Trophoblast cell (in vitro differentiated cells and primary cell): Measurements from ENCODE around the gene CCL25.
"Not testable (repeated sequence)": the region's sequence is repeated elsewhere in the genome, so short reads cannot be mapped to it uniquely, and the experiment has no call there.

ENCODE experiments used
- DNase-seq, 2 donors: peaks; one replicate each; pipeline ENCODE4 v3.0.0-alpha.2; 2016
- H2AFZ ChIP-seq: 2 replicates; pipeline ENCODE4 v1.6.1; 2013; ENCODE audit warnings: low read length, moderate library complexity, mild to moderate bottlenecking; ENCODE audit not compliant: insufficient read depth, poor library complexity
- H2AK5ac ChIP-seq: 2 replicates; pipeline ENCODE4 v1.6.1; 2013; ENCODE audit warnings: mild to moderate bottlenecking, low read length
- H2BK120ac ChIP-seq: 2 replicates; pipeline ENCODE4 v1.6.1; 2013; ENCODE audit warnings: low read length, mild to moderate bottlenecking, moderate library complexity; ENCODE audit not compliant: insufficient read depth, poor library complexity
- H2BK12ac ChIP-seq: 2 replicates; pipeline ENCODE4 v1.6.1; 2013; ENCODE audit warnings: mild to moderate bottlenecking, low read length, moderate library complexity
- H2BK5ac ChIP-seq: 2 replicates; pipeline ENCODE4 v1.6.1; 2013; ENCODE audit warnings: low read length, low read depth, moderate library complexity, mild to moderate bottlenecking; ENCODE audit not compliant: poor library complexity
- H3K14ac ChIP-seq: 2 replicates; pipeline ENCODE4 v1.6.1; 2013; ENCODE audit warnings: mild to moderate bottlenecking, low read length
- H3K18ac ChIP-seq: 2 replicates; pipeline ENCODE4 v1.6.1; 2013; ENCODE audit warnings: mild to moderate bottlenecking, low read length
- H3K23ac ChIP-seq: 2 replicates; pipeline ENCODE4 v1.6.1; 2013; ENCODE audit warnings: low read length
- H3K27ac ChIP-seq: 2 replicates; pipeline ENCODE4 v1.5.1; 2013; ENCODE audit warnings: low read depth, mild to moderate bottlenecking, inconsistent platforms, low read length, moderate library complexity
- H3K27me3 ChIP-seq: 2 replicates; pipeline ENCODE4 v1.6.1; 2013; ENCODE audit warnings: inconsistent platforms, mild to moderate bottlenecking, low read length, moderate library complexity; ENCODE audit not compliant: insufficient read depth
- H3K36me3 ChIP-seq, 2 experiments: 1 replicate in 1 of 2; 2 replicates in 1 of 2; pipeline ENCODE4 v1.6.1; 2013; ENCODE audit warnings: low read length in 2 of 2, mild to moderate bottlenecking in 2 of 2, moderate library complexity in 1 of 2; ENCODE audit not compliant: insufficient read depth in 2 of 2, control insufficient read depth in 1 of 2
- H3K4ac ChIP-seq: 2 replicates; pipeline ENCODE4 v1.6.1; 2013; ENCODE audit warnings: low read depth, mild to moderate bottlenecking, low read length, moderate library complexity
- H3K4me1 ChIP-seq, 2 experiments: 1 replicate in 1 of 2; 2 replicates in 1 of 2; pipeline ENCODE4 v1.6.1; 2013; ENCODE audit warnings: low read length in 2 of 2, mild to moderate bottlenecking in 2 of 2, moderate library complexity in 1 of 2; ENCODE audit not compliant: insufficient read depth in 2 of 2, control insufficient read depth in 1 of 2
- H3K4me2 ChIP-seq: 2 replicates; pipeline ENCODE4 v1.6.1; 2013; ENCODE audit warnings: inconsistent platforms, mild to moderate bottlenecking, low read length, moderate library complexity
- H3K4me3 ChIP-seq: 2 replicates; pipeline ENCODE4 v1.5.1; 2013; ENCODE audit warnings: mild to moderate bottlenecking, low read depth, low read length, inconsistent platforms
- H3K79me1 ChIP-seq: one replicate; pipeline ENCODE4 v1.6.1; 2013; ENCODE audit warnings: low read length
- H3K79me2 ChIP-seq: 2 replicates; pipeline ENCODE4 v1.6.1; 2013; ENCODE audit warnings: low read length, mild to moderate bottlenecking; ENCODE audit not compliant: control insufficient read depth, insufficient read depth, poor library complexity
- H3K9ac ChIP-seq: 2 replicates; pipeline ENCODE4 v1.6.1; 2013; ENCODE audit warnings: mild to moderate bottlenecking, low read length
- H3K9me3 ChIP-seq: 2 replicates; pipeline ENCODE4 v1.6.1; 2013; ENCODE audit warnings: low read depth, mild to moderate bottlenecking, control low read depth, inconsistent platforms, low read length; ENCODE audit not compliant: insufficient read depth
- H4K12ac ChIP-seq: 2 replicates; pipeline ENCODE4 v1.6.1; 2013; ENCODE audit warnings: low read depth, mild to moderate bottlenecking, low read length, moderate library complexity
- H4K8ac ChIP-seq: 2 replicates; pipeline ENCODE4 v1.6.1; 2013; ENCODE audit warnings: low read depth, mild to moderate bottlenecking, low read length, moderate library complexity
- H4K91ac ChIP-seq: one replicate; pipeline ENCODE4 v1.6.1; 2013; ENCODE audit warnings: low read depth, mild to moderate bottlenecking, low read length, moderate library complexity
- WGBS: extraction: QIAGEN DNeasy Blood & Tissue Kit; methylation state at CpG from one replicate; pipeline ENCODE4 v1.1.7; 2013; ENCODE audit warnings: missing lambda C conversion rate; ENCODE audit not compliant: insufficient read length, insufficient coverage; ENCODE audit errors: extremely low coverage; 5-methylcytosine and 5-hydroxymethylcytosine counted together

Gene CCL25

DNA sequence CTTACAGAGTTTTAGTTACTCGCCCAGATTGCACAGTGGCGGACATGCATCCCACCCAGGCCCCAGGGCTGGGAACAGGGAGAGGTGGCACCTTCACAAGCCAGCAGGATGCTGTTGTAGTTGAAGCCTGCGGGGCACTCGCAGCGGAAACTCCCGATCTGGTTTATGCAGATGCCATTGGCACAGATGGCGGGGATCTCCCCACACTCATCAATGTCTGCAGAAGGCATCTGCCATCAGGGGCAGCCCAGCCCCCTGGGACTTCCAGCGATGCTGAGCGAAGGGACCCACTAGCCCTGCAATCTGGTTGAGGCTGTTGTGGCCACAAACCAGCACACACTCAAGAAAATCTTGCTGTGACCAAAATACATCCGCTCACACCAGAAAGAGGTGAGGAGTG is 44.6 kb downstream of the CCL25 start:
- H3K36me3 ChIP-seq: peaks cover 40% of the 10 kb centered on the region in 2 experiments
- no peak overlapping the region for H2AK5ac ChIP-seq
- H3K23ac ChIP-seq: no peak overlapping the region
- no peaks in the 10 kb centered on the region for H3K27me3 ChIP-seq
- H3K79me2 ChIP-seq: no peaks in the 10 kb centered on the region
- no peak overlapping the region for H4K12ac ChIP-seq
- no peak overlapping the region for H2BK120ac ChIP-seq
- H4K91ac ChIP-seq: no peak overlapping the region
- no peak overlapping the region for H3K4me3 ChIP-seq
- H3K9ac ChIP-seq: no peak overlapping the region
- no peak overlapping the region for H4K8ac ChIP-seq
- H3K18ac ChIP-seq: no peak overlapping the region
- no peak overlapping the region for H3K27ac ChIP-seq
- no peaks in the 10 kb centered on the region for H3K79me1 ChIP-seq
- no peak for DNase-seq
- no peak overlapping the region for H3K4ac ChIP-seq
- no peak overlapping the region for H3K4me2 ChIP-seq
- no peak overlapping the region for H2BK12ac ChIP-seq
- peaks cover 24% of the 10 kb centered on the region for H3K9me3 ChIP-seq
- no CpG with 5 or more reads among the region's 10 CpGs for WGBS
- no peak overlapping the region for H2BK5ac ChIP-seq
- H2AFZ ChIP-seq: no peak overlapping the region
- H3K4me1 ChIP-seq: no peaks in the 10 kb centered on the region
- no peak overlapping the region for H3K14ac ChIP-seq

DNA sequence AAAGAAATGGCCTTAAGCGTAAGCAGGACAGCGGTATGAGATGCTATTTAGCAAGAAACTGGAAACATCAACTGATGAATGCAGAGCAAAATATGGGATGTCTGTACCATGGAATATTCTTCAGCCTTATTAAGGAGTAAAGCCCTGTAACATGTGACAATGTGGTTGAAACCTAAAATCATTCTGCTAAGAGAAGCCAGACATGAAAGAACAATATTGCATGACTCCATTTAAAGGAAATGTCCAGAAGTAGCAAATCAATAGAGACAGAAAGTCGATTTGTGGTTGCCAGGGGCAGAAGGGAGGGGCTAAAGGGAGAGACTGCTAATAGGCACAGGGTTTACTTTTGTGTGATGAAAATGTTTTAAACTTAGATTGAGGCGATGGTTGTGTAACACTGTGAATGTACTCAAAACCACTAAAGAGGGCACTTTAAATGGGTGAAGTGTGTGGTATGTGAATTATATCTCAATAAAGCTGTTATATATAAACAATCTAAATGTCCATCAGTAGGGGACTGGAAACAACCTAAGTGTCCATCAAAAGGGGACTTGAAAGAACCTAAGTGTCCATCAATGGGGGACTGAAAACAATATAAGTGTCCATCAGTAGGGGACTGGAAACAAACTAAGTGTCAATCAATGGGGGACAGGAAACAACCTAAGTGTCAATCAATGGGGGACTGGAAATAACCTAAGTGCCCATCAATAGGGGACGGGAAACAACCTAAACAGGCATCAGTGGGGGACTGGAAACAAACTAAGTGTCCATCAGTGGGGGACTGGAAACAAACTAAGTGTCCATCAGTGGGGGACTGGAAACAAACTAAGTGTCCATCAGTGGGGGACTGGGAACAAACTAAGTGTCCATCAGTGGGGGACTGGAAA is 45.4 kb downstream of the CCL25 start:
- H2BK5ac ChIP-seq: no peak overlapping the region
- peaks cover 24% of the 10 kb centered on the region for H3K9me3 ChIP-seq
- peaks cover 40 to 41% of the 10 kb centered on the region in 2 experiments for H3K36me3 ChIP-seq
- no peak overlapping the region for H2BK120ac ChIP-seq
- H2AK5ac ChIP-seq: no peak overlapping the region
- H2BK12ac ChIP-seq: no peak overlapping the region
- no peak overlapping the region for H3K27ac ChIP-seq
- H4K12ac ChIP-seq: no peak overlapping the region
- H4K8ac ChIP-seq: no peak overlapping the region
- no peak overlapping the region for H4K91ac ChIP-seq
- H3K18ac ChIP-seq: no peak overlapping the region
- H2AFZ ChIP-seq: no peak overlapping the region
- H3K23ac ChIP-seq: no peak overlapping the region
- no peaks in the 10 kb centered on the region for H3K4me1 ChIP-seq
- H3K14ac ChIP-seq: no peak overlapping the region
- no peak for DNase-seq
- H3K79me2 ChIP-seq: no peaks in the 10 kb centered on the region
- no peak overlapping the region for H3K4ac ChIP-seq
- H3K4me2 ChIP-seq: no peak overlapping the region
- H3K4me3 ChIP-seq: no peak overlapping the region
- H3K9ac ChIP-seq: no peak overlapping the region
- H3K27me3 ChIP-seq: no peaks in the 10 kb centered on the region
- H3K79me1 ChIP-seq: no peaks in the 10 kb centered on the region
- no CpG with 5 or more reads among the region's 5 CpGs for whole genome bisulfite sequencing

DNA sequence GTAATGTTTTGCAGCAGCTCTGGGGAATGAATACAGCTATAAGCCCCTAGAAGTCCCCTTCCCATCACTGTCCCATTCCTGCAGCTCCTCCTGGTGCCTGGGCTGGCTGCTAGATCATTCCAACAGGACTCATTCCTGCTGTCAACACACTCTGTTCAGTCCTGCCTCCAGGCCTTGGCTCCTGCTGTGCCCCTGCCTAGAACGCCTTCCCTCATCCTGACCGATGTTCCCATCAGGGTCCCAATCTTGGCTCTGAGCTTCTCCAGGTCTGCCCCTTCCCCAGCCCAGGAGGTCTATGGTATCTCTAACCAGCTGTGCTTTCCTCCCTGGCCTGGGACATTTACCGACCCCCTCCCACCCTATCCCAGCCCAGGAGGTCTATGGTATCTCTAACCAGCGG is 48.8 kb downstream of the CCL25 start:
- Histone ChIP-seq H3K9ac (no peak overlapping the region), H2BK12ac (no peak overlapping the region), H3K27me3 (no peaks in the 10 kb centered on the region), H3K36me3 (peaks cover 26 to 27% of the 10 kb centered on the region in 2 experiments), H3K18ac (no peak overlapping the region), H2AK5ac (no peak overlapping the region), H3K4me2 (no peak overlapping the region), H4K91ac (no peak overlapping the region), H3K79me2 (no peaks in the 10 kb centered on the region), H3K4ac (no peak overlapping the region), H4K12ac (no peak overlapping the region), H2BK5ac (no peak overlapping the region), H3K79me1 (no peaks in the 10 kb centered on the region), H3K23ac (no peak overlapping the region), H2AFZ (no peak overlapping the region), H3K4me3 (no peak overlapping the region), H3K9me3 (peaks cover 9% of the 10 kb centered on the region), H4K8ac (no peak overlapping the region), H3K4me1 (no peaks in the 10 kb centered on the region), H3K14ac (no peak overlapping the region), H2BK120ac (no peak overlapping the region), H3K27ac (no peak overlapping the region)
- no CpG with 5 or more reads among the region's 4 CpGs for WGBS
- DNase-seq: no peak

DNA sequence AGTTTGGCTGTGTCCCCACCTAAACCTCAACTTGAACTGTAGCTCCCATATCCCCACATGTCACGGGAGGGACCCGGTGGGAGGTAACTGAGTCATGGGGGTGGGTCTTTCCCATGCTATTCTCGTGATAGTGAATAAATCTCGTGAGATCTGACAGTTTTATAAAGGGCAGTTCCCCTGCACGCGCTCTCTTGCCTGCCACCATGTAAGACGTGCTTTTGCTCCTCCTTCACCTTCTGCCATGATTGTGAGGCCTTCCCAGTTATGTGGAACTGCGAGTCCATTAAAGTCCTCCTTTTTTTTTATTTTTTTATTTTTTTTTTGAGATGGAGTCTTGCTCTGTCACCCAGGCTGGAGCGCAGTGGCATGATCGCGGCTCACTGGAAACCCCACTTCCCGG is 49.4 kb downstream of the CCL25 start:
- H3K4ac ChIP-seq, DNase-seq, H3K27me3 ChIP-seq, H3K27ac ChIP-seq, H2AFZ ChIP-seq, H2AK5ac ChIP-seq, H3K9ac ChIP-seq, H2BK120ac ChIP-seq, H2BK5ac ChIP-seq, H3K9me3 ChIP-seq, H3K79me2 ChIP-seq, H3K79me1 ChIP-seq, H3K14ac ChIP-seq, H3K4me2 ChIP-seq, H2BK12ac ChIP-seq, H3K18ac ChIP-seq, H3K4me3 ChIP-seq, H4K91ac ChIP-seq, H4K12ac ChIP-seq, H4K8ac ChIP-seq, H3K23ac ChIP-seq, H3K4me1 ChIP-seq: not testable (repeated sequence)
- H3K36me3 ChIP-seq: peaks cover 21 to 24% of the 10 kb centered on the region in 2 experiments
- no CpG with 5 or more reads among the region's 12 CpGs for WGBS
